ENCODE results near the gene PANX3.
"Not testable (repeated sequence)": the region's sequence is repeated elsewhere in the genome, so short reads cannot be mapped to it uniquely, and the experiment has no call there.

Gene PANX3, protein sequence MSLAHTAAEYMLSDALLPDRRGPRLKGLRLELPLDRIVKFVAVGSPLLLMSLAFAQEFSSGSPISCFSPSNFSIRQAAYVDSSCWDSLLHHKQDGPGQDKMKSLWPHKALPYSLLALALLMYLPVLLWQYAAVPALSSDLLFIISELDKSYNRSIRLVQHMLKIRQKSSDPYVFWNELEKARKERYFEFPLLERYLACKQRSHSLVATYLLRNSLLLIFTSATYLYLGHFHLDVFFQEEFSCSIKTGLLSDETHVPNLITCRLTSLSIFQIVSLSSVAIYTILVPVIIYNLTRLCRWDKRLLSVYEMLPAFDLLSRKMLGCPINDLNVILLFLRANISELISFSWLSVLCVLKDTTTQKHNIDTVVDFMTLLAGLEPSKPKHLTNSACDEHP

GRCh38 chr11:124611064-124611463, at the start of gene PANX3:
Gene PANX3 (plus strand): TSS chr11:124611428. CDS start chr11:124611557, 129 bp downstream.
- DNase-seq (ENCODE audit: low read depth in 3 of 3, low spot score in 1 of 3) = no peak

DNA sequence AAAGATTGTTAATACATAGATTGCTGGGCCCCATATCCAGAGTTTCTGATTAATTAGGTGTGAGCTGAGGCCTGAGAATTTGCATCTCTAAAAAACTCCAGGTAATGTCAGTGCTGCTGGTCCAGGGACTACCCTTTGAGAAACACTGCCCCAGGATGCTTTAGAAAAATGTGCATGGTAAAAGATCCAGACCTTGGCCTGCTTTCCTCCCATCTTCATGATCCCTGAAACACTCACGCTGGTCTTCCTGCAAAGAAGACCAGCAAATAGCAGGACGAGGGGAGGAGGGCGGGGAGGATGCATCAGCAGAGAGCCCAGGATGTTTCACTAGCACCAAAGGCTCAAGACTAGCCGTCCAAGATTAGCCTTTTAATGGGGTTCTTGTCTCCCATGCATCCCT, 41.5 kb upstream of the PANX3 start, which contains the start of gene OR8A1:
Gene OR8A1 (plus strand): TSS at position 301 of the 400 bp plus-strand sequence. CDS start 123 bp downstream, outside the sequence.
- no peak for DNase-seq (ENCODE audit: low read depth in 3 of 3, low spot score in 1 of 3)

GRCh38 chr11:124570160-124570559, 41.1 kb upstream of the PANX3 start:
- DNase-seq (ENCODE audit: low read depth in 3 of 3, low spot score in 1 of 3) = no peak

DNA sequence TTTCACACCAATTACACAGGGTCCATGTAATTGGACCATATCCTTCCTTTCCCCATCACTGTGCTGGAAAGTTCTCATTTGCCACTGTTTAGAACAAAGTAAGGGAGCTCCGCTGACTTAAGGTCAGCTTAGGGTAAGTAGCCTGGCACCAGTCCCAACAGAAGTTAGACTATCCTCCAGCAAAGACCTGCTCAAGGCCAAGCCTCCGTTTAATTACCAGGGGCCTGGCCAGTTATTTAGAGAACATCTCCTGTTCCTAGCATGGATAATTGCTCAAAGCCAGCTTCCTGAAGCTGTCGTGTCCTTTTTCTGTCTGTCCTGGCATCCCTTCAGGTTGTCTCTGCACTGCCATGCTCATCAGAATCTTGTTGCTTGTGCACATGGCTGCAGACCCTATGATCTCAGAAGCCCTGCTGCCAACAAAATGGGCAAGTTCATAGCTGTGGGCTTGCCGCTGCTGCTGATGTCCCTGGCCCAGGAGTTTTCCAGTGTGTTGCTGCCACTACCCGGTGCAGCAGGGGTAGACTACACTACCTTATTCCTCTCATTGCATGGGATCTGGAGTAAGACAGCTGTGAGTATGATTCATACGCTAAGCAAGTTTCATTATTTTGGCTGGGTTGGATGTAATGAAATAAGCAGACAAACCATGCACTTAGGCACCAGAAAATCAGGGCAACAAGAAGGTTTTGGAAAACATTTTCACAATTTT, 33.4 kb upstream of the PANX3 start:
- no peak for DNase-seq (ENCODE audit: low read depth in 3 of 3, low spot score in 1 of 3)

- DNase-seq (ENCODE audit: low read depth in 3 of 3, low spot score in 1 of 3) = no peak
These were observed 32.5 kb upstream of the PANX3 start for GRCh38 chr11:124578761-124579160.

GRCh38 chr11:124581817-124582216, 29.4 kb upstream of the PANX3 start:
- no peak for DNase-seq (ENCODE audit: low read depth in 3 of 3, low spot score in 1 of 3)

DNA sequence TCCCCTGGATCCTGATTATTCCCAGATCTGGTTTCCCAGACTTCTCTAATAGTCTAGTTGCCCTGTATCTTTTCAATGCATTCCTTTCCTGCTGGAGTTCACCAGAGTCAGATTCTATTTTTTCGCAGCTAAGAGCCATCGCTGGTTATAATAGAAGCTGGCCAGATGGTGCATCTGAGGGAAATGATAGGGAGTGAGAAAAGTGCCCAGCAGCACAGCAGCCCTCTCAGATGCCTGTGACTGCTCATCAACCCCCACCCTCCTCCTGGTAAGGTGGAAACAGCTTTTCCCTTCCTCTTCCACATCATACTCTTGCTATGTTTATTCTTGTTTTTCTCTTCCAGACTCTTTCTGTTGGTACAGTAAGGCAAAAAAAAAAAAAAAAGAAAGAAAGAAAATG, 28.7 kb upstream of the PANX3 start:
- DNase-seq (ENCODE audit: low read depth in 3 of 3, low spot score in 1 of 3) = no peak

- DNase-seq (ENCODE audit: low read depth in 3 of 3, low spot score in 1 of 3) = no peak
These were observed 27.4 kb upstream of the PANX3 start for GRCh38 chr11:124583781-124584180.

- no peak for DNase-seq (ENCODE audit: low read depth in 3 of 3, low spot score in 1 of 3)
These were observed 26.4 kb upstream of the PANX3 start for GRCh38 chr11:124584681-124585372.

GRCh38 chr11:124586238-124586860, 24.9 kb upstream of the PANX3 start:
- peak in 1 of 3 donors; percentile 27 for DNase-seq (ENCODE audit: low read depth in 3 of 3, low spot score in 1 of 3)

DNA sequence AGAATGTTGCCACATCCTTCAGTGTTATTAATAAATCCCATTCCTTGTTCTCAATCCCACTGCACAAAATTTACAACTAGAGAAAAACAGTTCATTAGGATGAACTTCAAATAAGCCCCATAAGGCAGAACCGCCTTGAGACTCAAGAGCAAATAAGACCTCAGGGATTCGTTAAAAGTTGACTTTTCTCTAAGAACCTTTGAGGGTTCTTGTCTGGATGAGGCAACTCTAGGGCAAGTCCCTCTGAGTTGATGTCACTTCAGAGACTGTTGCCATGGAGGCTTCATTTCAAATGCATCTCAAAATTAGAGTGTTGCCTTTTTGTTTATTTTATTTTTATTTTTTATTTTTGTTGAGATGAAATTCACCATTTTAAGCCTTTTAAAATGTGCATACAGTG, 19.8 kb upstream of the PANX3 start:
- no peak for DNase-seq (ENCODE audit: low read depth in 3 of 3, low spot score in 1 of 3)

GRCh38 chr11:124592627-124593026, 18.6 kb upstream of the PANX3 start:
- no peak for DNase-seq (ENCODE audit: low read depth in 3 of 3, low spot score in 1 of 3)

- no peak for DNase-seq (ENCODE audit: low read depth in 3 of 3, low spot score in 1 of 3)
These were observed 15.9 kb upstream of the PANX3 start for GRCh38 chr11:124595302-124595701.

- no peak for DNase-seq (ENCODE audit: low read depth in 3 of 3, low spot score in 1 of 3)
These were observed 13.6 kb upstream of the PANX3 start for GRCh38 chr11:124597626-124598025.

DNA sequence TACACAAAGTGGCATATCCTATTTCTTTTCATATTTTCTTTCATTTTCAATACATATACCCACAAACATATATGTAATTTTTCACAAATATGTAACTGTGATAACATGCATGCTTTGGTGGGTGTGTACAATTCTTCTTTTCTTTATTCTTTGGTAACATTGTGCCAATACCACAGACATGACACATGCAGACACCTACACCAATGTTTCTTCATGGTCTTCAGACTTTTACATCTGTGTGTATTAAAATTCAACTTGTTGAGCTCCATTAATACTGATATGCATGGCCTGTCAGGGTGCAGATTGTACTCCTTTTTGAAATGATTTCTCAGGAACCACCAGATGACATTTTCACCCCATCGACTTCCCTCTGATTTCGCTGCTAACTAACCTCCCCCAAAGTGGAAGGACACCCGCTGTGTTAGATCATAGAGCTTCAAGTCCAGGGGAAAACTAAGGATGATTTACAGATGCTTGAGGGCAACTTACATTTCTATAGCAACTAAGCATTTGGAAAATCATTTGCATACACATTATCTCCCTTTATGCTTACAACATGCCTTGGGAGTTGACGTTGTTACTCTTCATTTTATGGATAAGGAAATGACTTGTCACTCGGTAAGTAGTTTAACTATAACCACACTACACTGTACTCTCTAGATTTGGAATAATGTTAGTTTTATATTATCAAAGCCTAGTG, 10.5 kb upstream of the PANX3 start:
- no peak for DNase-seq (ENCODE audit: low read depth in 3 of 3, low spot score in 1 of 3)

DNA sequence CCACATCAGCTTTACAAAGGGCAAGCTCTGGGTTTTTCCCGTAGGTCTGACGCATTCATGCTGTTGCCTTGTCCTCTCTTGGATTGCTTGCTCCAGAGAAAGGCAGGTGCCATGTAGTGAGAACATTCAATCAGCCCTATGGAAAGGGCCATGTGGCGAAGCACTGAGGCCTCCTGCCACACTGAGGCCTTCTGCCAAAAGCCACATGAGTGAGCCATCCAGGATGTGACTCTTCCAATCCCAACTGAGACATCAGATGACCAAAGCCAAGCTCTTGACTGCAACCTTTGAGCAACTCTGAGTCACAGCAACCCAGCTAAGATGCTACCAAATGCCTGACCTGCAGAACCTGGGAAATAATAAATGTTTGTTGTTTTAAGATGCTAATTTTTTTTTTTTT, 9.0 kb upstream of the PANX3 start:
- no peak for DNase-seq (ENCODE audit: low read depth in 3 of 3, low spot score in 1 of 3)

GRCh38 chr11:124602723-124603122, 8.5 kb upstream of the PANX3 start:
- not testable (repeated sequence) for DNase-seq (ENCODE audit: low read depth in 3 of 3, low spot score in 1 of 3)

GRCh38 chr11:124605719-124606118, 5.5 kb upstream of the PANX3 start:
- no peak for DNase-seq (ENCODE audit: low read depth in 3 of 3, low spot score in 1 of 3)

DNA sequence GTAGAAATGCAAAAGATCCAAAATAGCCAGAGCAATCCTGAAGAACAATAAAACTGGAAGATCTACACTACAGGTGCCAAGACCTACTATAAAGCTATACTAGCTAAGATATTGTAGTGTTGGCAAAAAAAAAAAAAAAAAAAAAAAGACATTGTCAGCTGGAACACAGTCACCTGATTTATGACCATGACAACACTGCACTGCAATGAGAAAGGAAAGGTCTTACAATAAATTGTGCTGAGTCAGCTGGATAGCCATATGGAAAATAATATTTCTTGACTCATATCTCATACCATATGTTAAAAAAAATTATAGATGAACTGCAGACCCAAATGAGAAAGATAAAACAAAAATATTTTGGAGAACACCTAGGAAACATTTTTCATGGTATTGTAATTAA, 3.1 kb upstream of the PANX3 start:
- DNase-seq (ENCODE audit: low read depth in 3 of 3, low spot score in 1 of 3) = no peak

- DNase-seq (ENCODE audit: low read depth in 3 of 3, low spot score in 1 of 3) = no peak
These were observed 933 bp upstream of the PANX3 start for GRCh38 chr11:124610295-124610694.

GRCh38 chr11:124612045-124612444, 817 bp downstream of the PANX3 start:
- DNase-seq (ENCODE audit: low read depth in 3 of 3, low spot score in 1 of 3) = no peak
